ENCODE data around the gene TGOLN2. TPM values are rescaled to one million over a fixed set of nuclear protein-coding genes. Genes with fewer than 3 reads are reported as not detected.
A peak's percentile ranks its signal among the peaks of the same experiment; 100 is the strongest.

Gene TGOLN2
- total RNA-seq, 1 donor from 2014 or later = 79.7 TPM

DNA sequence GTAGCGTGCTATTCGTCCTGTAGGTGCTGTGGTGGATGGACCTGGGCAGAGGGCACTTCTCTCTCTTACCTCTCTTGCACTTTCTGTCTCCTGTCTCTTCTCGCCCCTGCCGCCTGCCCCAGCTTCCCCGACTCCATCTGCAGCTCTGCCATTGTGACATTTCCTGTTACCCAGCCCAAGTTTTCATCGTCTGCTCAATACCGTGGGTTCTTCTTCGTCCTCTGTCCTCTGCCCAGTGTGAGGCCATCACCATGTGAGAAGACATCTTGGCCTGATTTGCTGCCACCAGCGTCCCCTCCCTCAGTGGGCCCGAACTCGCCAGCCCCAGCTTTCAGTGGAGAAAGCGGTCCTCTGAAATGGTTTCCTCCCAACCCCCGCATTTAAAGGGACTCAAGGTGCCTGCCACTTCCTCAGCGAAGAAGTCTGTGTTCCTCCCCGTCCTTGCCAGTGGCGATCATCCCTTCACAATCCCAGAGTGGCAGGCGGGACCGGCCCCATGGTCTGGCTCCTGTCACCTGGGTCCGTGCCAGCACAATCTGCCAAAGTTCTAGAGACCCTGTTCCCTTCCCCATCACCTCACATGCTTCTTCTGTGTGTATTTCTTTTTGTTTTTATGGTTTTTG, 18.0 kb downstream of the TGOLN2 start:
- no peak for DNase-seq (ENCODE audit: low spot score)
- H3K9me3 Mint-ChIP-seq (ENCODE audit: low read depth) = no peaks in the 10 kb centered on the region
- TF ChIP-seq, protein P1, sequence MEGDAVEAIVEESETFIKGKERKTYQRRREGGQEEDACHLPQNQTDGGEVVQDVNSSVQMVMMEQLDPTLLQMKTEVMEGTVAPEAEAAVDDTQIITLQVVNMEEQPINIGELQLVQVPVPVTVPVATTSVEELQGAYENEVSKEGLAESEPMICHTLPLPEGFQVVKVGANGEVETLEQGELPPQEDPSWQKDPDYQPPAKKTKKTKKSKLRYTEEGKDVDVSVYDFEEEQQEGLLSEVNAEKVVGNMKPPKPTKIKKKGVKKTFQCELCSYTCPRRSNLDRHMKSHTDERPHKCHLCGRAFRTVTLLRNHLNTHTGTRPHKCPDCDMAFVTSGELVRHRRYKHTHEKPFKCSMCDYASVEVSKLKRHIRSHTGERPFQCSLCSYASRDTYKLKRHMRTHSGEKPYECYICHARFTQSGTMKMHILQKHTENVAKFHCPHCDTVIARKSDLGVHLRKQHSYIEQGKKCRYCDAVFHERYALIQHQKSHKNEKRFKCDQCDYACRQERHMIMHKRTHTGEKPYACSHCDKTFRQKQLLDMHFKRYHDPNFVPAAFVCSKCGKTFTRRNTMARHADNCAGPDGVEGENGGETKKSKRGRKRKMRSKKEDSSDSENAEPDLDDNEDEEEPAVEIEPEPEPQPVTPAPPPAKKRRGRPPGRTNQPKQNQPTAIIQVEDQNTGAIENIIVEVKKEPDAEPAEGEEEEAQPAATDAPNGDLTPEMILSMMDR (IDR thresholded peaks at IDR 0.05) = no peak
- no peaks in the 10 kb centered on the region for H3K27me3 Mint-ChIP-seq (ENCODE audit: low read depth)
- H3K4me3 Mint-ChIP-seq (ENCODE audit: unreplicated experiment) = no peak overlapping the region
- peak overlapping the region; percentile 12 for H3K27ac Mint-ChIP-seq (ENCODE audit: unreplicated experiment)
- H3K36me3 Mint-ChIP-seq (ENCODE audit: low read depth) = peaks cover 17% of the 10 kb centered on the region
- peaks cover 28% of the 10 kb centered on the region for H3K4me1 Mint-ChIP-seq (ENCODE audit: low read depth)

- TF ChIP-seq, protein P1 (IDR thresholded peaks at IDR 0.05) = no peak
- Mint-ChIP-seq H3K9me3 (ENCODE audit: low read depth) (no peaks in the 10 kb centered on the region), H3K4me1 (ENCODE audit: low read depth) (peaks cover 24% of the 10 kb centered on the region), H3K27me3 (ENCODE audit: low read depth) (no peaks in the 10 kb centered on the region), H3K27ac (ENCODE audit: unreplicated experiment) (peak overlapping the region; percentile 12), H3K36me3 (ENCODE audit: low read depth) (peaks cover 22% of the 10 kb centered on the region), H3K4me3 (ENCODE audit: unreplicated experiment) (no peak overlapping the region)
- no peak for DNase-seq (ENCODE audit: low spot score)
Observed at GRCh38 chr2:85308896-85309555, 18.8 kb downstream of the TGOLN2 start.

- TF ChIP-seq, protein P1 (IDR thresholded peaks at IDR 0.05) = no peak
- Mint-ChIP-seq H3K4me3 (ENCODE audit: unreplicated experiment) (no peak overlapping the region), H3K9me3 (ENCODE audit: low read depth) (no peaks in the 10 kb centered on the region), H3K27me3 (ENCODE audit: low read depth) (no peaks in the 10 kb centered on the region), H3K36me3 (ENCODE audit: low read depth) (peaks cover 24% of the 10 kb centered on the region), H3K4me1 (ENCODE audit: low read depth) (peaks cover 19% of the 10 kb centered on the region), H3K27ac (ENCODE audit: unreplicated experiment) (no peak overlapping the region)
- no peak for DNase-seq (ENCODE audit: low spot score)
Observed at GRCh38 chr2:85308201-85308600, 19.6 kb downstream of the TGOLN2 start.

DNA sequence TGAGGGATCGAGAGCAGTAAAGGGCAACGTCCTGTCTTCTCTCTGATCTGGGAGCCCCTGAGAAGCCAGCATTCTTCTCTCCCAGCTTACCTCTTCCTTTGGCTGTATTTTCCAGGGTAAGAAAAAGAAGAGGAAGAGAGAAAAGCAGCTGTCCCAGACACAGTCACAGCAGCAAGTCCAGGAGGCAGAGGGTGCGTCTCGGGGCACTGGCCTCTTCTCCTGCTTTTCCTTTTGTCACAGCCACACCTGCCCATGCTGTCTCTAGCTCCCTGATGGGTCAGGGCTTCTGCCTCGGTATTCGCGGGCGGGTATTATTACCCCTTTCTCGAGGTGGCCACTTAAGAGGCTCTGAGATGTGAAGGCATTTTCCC, 20.3 kb downstream of the TGOLN2 start:
- no peak overlapping the region for H3K4me3 Mint-ChIP-seq (ENCODE audit: unreplicated experiment)
- peaks cover 25% of the 10 kb centered on the region for H3K36me3 Mint-ChIP-seq (ENCODE audit: low read depth)
- H3K4me1 Mint-ChIP-seq (ENCODE audit: low read depth) = peaks cover 19% of the 10 kb centered on the region
- H3K27ac Mint-ChIP-seq (ENCODE audit: unreplicated experiment) = no peak overlapping the region
- H3K27me3 Mint-ChIP-seq (ENCODE audit: low read depth) = no peaks in the 10 kb centered on the region
- TF ChIP-seq, protein P1 (IDR thresholded peaks at IDR 0.05) = no peak
- DNase-seq (ENCODE audit: low spot score) = no peak
- no peaks in the 10 kb centered on the region for H3K9me3 Mint-ChIP-seq (ENCODE audit: low read depth)

DNA sequence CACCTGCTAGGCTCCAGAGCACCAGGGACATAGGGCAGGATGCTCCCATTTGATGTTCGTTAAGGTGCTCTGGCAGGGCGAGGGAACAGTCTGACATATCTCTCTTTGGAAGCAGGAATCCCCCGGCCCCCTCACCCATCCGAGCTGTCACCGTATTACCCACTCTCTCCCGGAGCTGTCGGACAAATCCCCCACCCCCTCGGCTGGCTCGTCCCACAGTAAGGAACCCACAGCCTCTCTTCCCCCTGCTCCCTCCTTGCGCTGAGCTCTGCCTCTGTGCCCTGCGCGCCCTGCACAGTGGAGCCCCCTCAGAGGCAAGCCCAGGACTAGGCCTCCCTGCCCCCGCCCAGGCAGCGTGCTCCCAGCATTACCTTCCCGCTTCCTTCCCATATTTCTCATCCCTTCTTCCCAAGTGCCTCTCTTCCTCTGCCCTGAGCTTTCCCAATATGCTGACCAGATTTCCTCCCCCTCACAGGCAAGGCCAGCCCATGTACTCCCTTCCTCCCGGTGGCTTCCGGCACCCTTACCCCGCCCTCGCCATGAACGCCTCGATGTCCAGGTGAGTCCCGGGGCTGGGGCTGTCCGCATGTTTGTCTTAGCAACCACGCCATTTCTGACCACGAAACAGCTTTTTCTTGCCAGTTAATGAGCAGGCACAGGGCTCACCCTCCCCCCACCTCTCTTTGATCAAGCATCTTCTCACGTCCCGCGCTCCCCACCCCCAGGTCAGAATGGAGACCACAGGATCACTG, 23.8 kb downstream of the TGOLN2 start:
- DNase-seq (ENCODE audit: low spot score) = no peak
- no peaks in the 10 kb centered on the region for H3K9me3 Mint-ChIP-seq (ENCODE audit: low read depth)
- H3K27me3 Mint-ChIP-seq (ENCODE audit: low read depth) = no peaks in the 10 kb centered on the region
- H3K27ac Mint-ChIP-seq (ENCODE audit: unreplicated experiment) = no peak overlapping the region
- H3K4me1 Mint-ChIP-seq (ENCODE audit: low read depth) = peaks cover 6% of the 10 kb centered on the region
- no peak overlapping the region for H3K4me3 Mint-ChIP-seq (ENCODE audit: unreplicated experiment)
- H3K36me3 Mint-ChIP-seq (ENCODE audit: low read depth) = peaks cover 17% of the 10 kb centered on the region
- TF ChIP-seq, protein P1 (IDR thresholded peaks at IDR 0.05) = no peak

Data from chondrocyte (in vitro differentiated cells).